ENCODE data around the gene RPTOR. TPM values are rescaled to one million over a fixed set of nuclear protein-coding genes. Genes with fewer than 3 reads are reported as not detected.
A peak's percentile ranks its signal among the peaks of the same experiment; 100 is the strongest.

The RPTOR gene
- total RNA-seq, 2 experiments from 2014 or later = 48.1 to 87.8 TPM

- H3K4me3 ChIP-seq (ENCODE audit: low read depth, low read length, poor library complexity, severe bottlenecking) = no peak overlapping the region
- BruUV-seq (replicated peaks) = no TSS peak
- H4K20me1 ChIP-seq (ENCODE audit: insufficient read depth, low read length) = no peaks in the 10 kb centered on the region
- ChIA-PET POLR2A (no interaction called here), CTCF (ENCODE audit: unreplicated experiment) (interaction anchor here (0.6 kb wide), 1 partner anchor 63 kb away, joined by 3 read pairs; no protein-coding TSS in a partner anchor)
- no peaks in the 10 kb centered on the region for H3K9me2 ChIP-seq (ENCODE audit: insufficient read depth, low read length)
- intact Hi-C loops (cut with micrococcal nuclease; ENCODE audit: unreplicated experiment) = no loop called here
- H3K36me3 ChIP-seq (ENCODE audit: insufficient read depth, low read length) = peaks cover 12% of the 10 kb centered on the region
- H2AFZ ChIP-seq (ENCODE audit: low read length) = no peak overlapping the region
- no peak for TF ChIP-seq EZH2phosphoT487 (IDR thresholded peaks at IDR 0.05; ENCODE audit: borderline replicate concordance, low read depth, low read length)
- no peak for TF ChIP-seq CTCF (conservative IDR thresholded peaks at IDR 0.05; ENCODE audit: low read length)
- H3K9me3 ChIP-seq (ENCODE audit: low read length) = no peaks in the 10 kb centered on the region
- H3K4me2 ChIP-seq (ENCODE audit: low read length) = no peak overlapping the region
- H3K27ac ChIP-seq (ENCODE audit: low read depth, low read length, poor library complexity, severe bottlenecking) = no peak overlapping the region
- no peaks in the 10 kb centered on the region; the same call in 1 of the 2 replicates for H3K79me2 ChIP-seq (ENCODE audit: insufficient read depth, low read depth, low read length)
- H3K4me1 ChIP-seq (ENCODE audit: insufficient read depth, low read length, poor library complexity, severe bottlenecking) = peaks cover 68% of the 10 kb centered on the region
- DNase-seq (ENCODE audit: low spot score) = no peak
Observed at GRCh38 chr17:80771612-80772005, 227.0 kb downstream of the RPTOR start.

GRCh38 chr17:80772906-80773242 is 228.2 kb downstream of the RPTOR start:
- peak overlapping the region; percentile 39 for H3K27ac ChIP-seq (ENCODE audit: low read depth, low read length, poor library complexity, severe bottlenecking)
- intact Hi-C loops (cut with micrococcal nuclease; ENCODE audit: unreplicated experiment) = no loop called here
- H3K4me1 ChIP-seq (ENCODE audit: insufficient read depth, low read length, poor library complexity, severe bottlenecking) = peaks cover 65% of the 10 kb centered on the region
- peak overlapping the region; percentile 64 for H3K4me2 ChIP-seq (ENCODE audit: low read length)
- no peak for DNase-seq (ENCODE audit: low spot score)
- H3K4me3 ChIP-seq (ENCODE audit: low read depth, low read length, poor library complexity, severe bottlenecking) = no peak overlapping the region
- H2AFZ ChIP-seq (ENCODE audit: low read length) = no peak overlapping the region
- peaks cover 23% of the 10 kb centered on the region for H3K36me3 ChIP-seq (ENCODE audit: insufficient read depth, low read length)
- CTCF ChIA-PET (ENCODE audit: unreplicated experiment) = no interaction called here
- POLR2A ChIA-PET = interaction anchor here (0.6 kb wide), 1 partner anchor 233 kb away, joined by 7 read pairs; no protein-coding TSS in a partner anchor
- no peaks in the 10 kb centered on the region for H3K79me2 ChIP-seq (ENCODE audit: insufficient read depth, low read depth, low read length)
- TF ChIP-seq CTCF (conservative IDR thresholded peaks at IDR 0.05; ENCODE audit: low read length) (no peak), EZH2phosphoT487 (IDR thresholded peaks at IDR 0.05; ENCODE audit: borderline replicate concordance, low read depth, low read length) (no peak)
- no TSS peak for BruUV-seq (replicated peaks)
- no peaks in the 10 kb centered on the region for H3K9me3 ChIP-seq (ENCODE audit: low read length)
- H3K9me2 ChIP-seq (ENCODE audit: insufficient read depth, low read length) = no peaks in the 10 kb centered on the region
- no peaks in the 10 kb centered on the region for H4K20me1 ChIP-seq (ENCODE audit: insufficient read depth, low read length)

GRCh38 chr17:80773243-80773991 is 228.8 kb downstream of the RPTOR start:
- H3K27ac ChIP-seq (ENCODE audit: low read depth, low read length, poor library complexity, severe bottlenecking) = peak overlapping the region; percentile 39
- no peaks in the 10 kb centered on the region for H3K9me3 ChIP-seq (ENCODE audit: low read length)
- peaks cover 26% of the 10 kb centered on the region for H3K36me3 ChIP-seq (ENCODE audit: insufficient read depth, low read length)
- no TSS peak for BruUV-seq (replicated peaks)
- peak; percentile 76 for DNase-seq (ENCODE audit: low spot score)
- TF ChIP-seq CTCF (conservative IDR thresholded peaks at IDR 0.05; ENCODE audit: low read length) = peak; percentile 72
- TF ChIP-seq EZH2phosphoT487 (IDR thresholded peaks at IDR 0.05; ENCODE audit: borderline replicate concordance, low read depth, low read length) = no peak
- intact Hi-C loops (cut with micrococcal nuclease; ENCODE audit: unreplicated experiment) = no loop called here
- CTCF ChIA-PET (ENCODE audit: unreplicated experiment) = no interaction called here
- POLR2A ChIA-PET = interaction anchor here (0.6 kb wide), 1 partner anchor 233 kb away, joined by 7 read pairs; no protein-coding TSS in a partner anchor
- no peak overlapping the region for H2AFZ ChIP-seq (ENCODE audit: low read length)
- no peaks in the 10 kb centered on the region for H3K79me2 ChIP-seq (ENCODE audit: insufficient read depth, low read depth, low read length)
- H4K20me1 ChIP-seq (ENCODE audit: insufficient read depth, low read length) = no peaks in the 10 kb centered on the region
- no peaks in the 10 kb centered on the region for H3K9me2 ChIP-seq (ENCODE audit: insufficient read depth, low read length)
- peak overlapping the region; percentile 64 for H3K4me2 ChIP-seq (ENCODE audit: low read length)
- peaks cover 70% of the 10 kb centered on the region for H3K4me1 ChIP-seq (ENCODE audit: insufficient read depth, low read length, poor library complexity, severe bottlenecking)
- no peak overlapping the region for H3K4me3 ChIP-seq (ENCODE audit: low read depth, low read length, poor library complexity, severe bottlenecking)

All from OCI-LY7 (cell line).